Activated CD4-positive, alpha-beta T cell treated with anti-CD3 and anti-CD28 coated beads, Interleukin-2, amount 10 ng/mL, durations not matched to agents 24 days and 14 days (primary cell): ENCODE measurements around the gene OR10A3. TPM values are rescaled to one million over a fixed set of nuclear protein-coding genes. Genes with fewer than 3 reads are reported as not detected.

ENCODE experiments used
- DNase-seq: peaks from one replicate; pipeline ENCODE4 v3.0.0; 2022
- H3K27ac Mint-ChIP-seq: one replicate; pipeline ENCODE4 v1.8.0; 2022; ENCODE audit warnings: mild to moderate bottlenecking, mixed read lengths
- H3K27me3 Mint-ChIP-seq: one replicate; pipeline ENCODE4 v1.8.0; 2022; ENCODE audit warnings: mixed read lengths
- H3K36me3 Mint-ChIP-seq: one replicate; pipeline ENCODE4 v1.8.0; 2022; ENCODE audit warnings: low read depth, mild to moderate bottlenecking, mixed read lengths
- H3K4me1 Mint-ChIP-seq: one replicate; pipeline ENCODE4 v1.8.0; 2021; ENCODE audit warnings: mixed read lengths
- H3K4me3 Mint-ChIP-seq: one replicate; pipeline ENCODE4 v1.8.0; 2022; ENCODE audit warnings: mild to moderate bottlenecking, moderate library complexity, mixed read lengths
- H3K9me3 Mint-ChIP-seq: one replicate; pipeline ENCODE4 v1.8.0; 2021; ENCODE audit warnings: mixed read lengths
- intact Hi-C: fragments of 100-400 bp; cut with micrococcal nuclease; formaldehyde crosslinking; loops from one replicate; pipeline ENCODE4 v1.15.1; 2023
- total RNA-seq: library from RNA; stranded (reverse); gene quantifications from 2 replicates; pipeline ENCODE4 v1.2.3, GENCODE V29; 2022

OR10A3 gene
- total RNA-seq, 1 donor from 2014 or later, result not detected

- intact Hi-C loops, result no loop called here
- H3K27me3 Mint-ChIP-seq, result peaks cover 12% of the 10 kb centered on the region
- peak; percentile 42 for DNase-seq
- no peak overlapping the region for H3K4me3 Mint-ChIP-seq
- no peaks in the 10 kb centered on the region for H3K36me3 Mint-ChIP-seq
- H3K4me1 Mint-ChIP-seq, result no peaks in the 10 kb centered on the region
- H3K9me3 Mint-ChIP-seq, result no peaks in the 10 kb centered on the region
- no peak overlapping the region for H3K27ac Mint-ChIP-seq
Observed at GRCh38 chr11:7967097-7967496, 25.6 kb upstream of the OR10A3 start.

- Mint-ChIP-seq H3K4me3 (no peak within 1 kb of the TSS), H3K4me1 (no peaks in the 10 kb centered on the region), H3K27ac (no peak within 1 kb of the TSS), H3K36me3 (no peaks in the 10 kb centered on the region), H3K27me3 (peaks cover 10% of the 10 kb centered on the region), H3K9me3 (no peaks in the 10 kb centered on the region)
- peak; percentile 8 for DNase-seq
- intact Hi-C loops, result no loop called here
Observed at GRCh38 chr11:7965386-7965785, 23.9 kb upstream of the OR10A3 start, which contains the start of gene NLRP10. Gene NLRP10 (minus strand): TSS chr11:7965447. CDS start chr11:7963495, 1,952 bp downstream.

DNA sequence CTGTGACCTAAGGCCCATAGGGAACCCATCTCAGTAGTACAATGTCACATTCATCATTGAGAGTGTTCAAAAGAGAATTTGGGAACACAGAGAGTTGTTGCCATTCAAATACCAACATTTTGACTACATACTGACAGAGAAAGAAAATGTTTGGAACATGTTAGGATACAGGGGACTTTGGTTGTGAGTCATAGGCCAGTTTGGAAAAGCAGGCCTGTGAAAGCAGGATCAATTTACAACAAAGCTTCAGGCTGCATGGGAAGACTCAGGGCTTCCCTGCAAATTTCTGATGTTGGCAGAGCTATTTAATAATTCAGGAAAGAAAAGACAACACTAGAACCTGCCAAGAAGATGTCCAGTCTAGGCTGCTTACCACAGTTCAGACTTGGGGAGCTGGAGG, 23.4 kb upstream of the OR10A3 start:
- no peaks in the 10 kb centered on the region for H3K9me3 Mint-ChIP-seq
- H3K27ac Mint-ChIP-seq, result no peak overlapping the region
- H3K36me3 Mint-ChIP-seq, result no peaks in the 10 kb centered on the region
- intact Hi-C loops, result no loop called here
- DNase-seq, result no peak
- H3K4me1 Mint-ChIP-seq, result no peaks in the 10 kb centered on the region
- no peak overlapping the region for H3K4me3 Mint-ChIP-seq
- H3K27me3 Mint-ChIP-seq, result peaks cover 10% of the 10 kb centered on the region

DNA sequence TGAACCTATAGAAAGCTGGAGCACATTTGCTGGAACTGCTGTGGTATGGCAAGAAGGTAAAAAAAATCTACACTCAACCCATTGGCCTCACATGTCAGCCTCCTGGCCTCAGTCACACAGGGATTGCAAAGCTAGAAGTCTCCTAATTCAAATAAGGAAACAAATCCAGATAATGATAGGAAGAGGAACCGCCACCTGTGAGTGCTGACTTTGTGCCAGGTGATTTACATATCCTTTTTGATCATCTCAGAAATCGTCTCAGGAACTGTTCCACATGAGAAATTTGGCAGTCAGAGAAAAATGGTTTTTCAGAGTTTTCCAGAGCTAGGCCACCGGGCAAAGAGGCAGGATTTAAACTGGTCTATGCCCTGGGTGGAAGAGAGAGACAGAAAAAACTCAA, 22.8 kb upstream of the OR10A3 start:
- H3K4me1 Mint-ChIP-seq, result no peaks in the 10 kb centered on the region
- peaks cover 10% of the 10 kb centered on the region for H3K27me3 Mint-ChIP-seq
- no peak overlapping the region for H3K27ac Mint-ChIP-seq
- intact Hi-C loops, result no loop called here
- H3K36me3 Mint-ChIP-seq, result no peaks in the 10 kb centered on the region
- H3K9me3 Mint-ChIP-seq, result no peaks in the 10 kb centered on the region
- no peak for DNase-seq
- no peak overlapping the region for H3K4me3 Mint-ChIP-seq

GRCh38 chr11:7955191-7955590, 13.7 kb upstream of the OR10A3 start:
- no peak overlapping the region for H3K27ac Mint-ChIP-seq
- no peak for DNase-seq
- intact Hi-C loops, result no loop called here
- no peaks in the 10 kb centered on the region for H3K4me1 Mint-ChIP-seq
- no peaks in the 10 kb centered on the region for H3K9me3 Mint-ChIP-seq
- no peak overlapping the region for H3K4me3 Mint-ChIP-seq
- peaks cover 2% of the 10 kb centered on the region for H3K27me3 Mint-ChIP-seq
- no peaks in the 10 kb centered on the region for H3K36me3 Mint-ChIP-seq

DNA sequence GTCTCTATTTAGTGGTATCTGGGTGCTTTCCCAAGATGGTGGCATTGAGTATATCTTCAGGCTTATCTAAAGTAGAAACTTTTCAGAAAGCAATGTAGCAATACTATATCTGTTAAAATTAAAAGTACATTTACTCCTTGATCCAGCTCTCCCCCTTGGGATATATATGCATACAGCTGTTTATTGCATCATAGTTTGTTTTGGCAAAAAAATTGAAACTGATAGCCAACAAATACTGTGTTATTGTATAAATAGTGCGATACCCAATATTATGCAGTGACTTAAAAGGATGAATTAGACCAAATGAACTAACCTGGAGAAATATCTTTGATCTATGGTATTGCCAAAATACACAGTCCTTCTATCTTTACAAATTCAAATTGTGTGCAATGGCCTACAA, 8.4 kb upstream of the OR10A3 start:
- Mint-ChIP-seq H3K4me1 (no peaks in the 10 kb centered on the region), H3K9me3 (no peaks in the 10 kb centered on the region), H3K36me3 (no peaks in the 10 kb centered on the region), H3K4me3 (no peak overlapping the region), H3K27ac (no peak overlapping the region), H3K27me3 (peaks cover 5% of the 10 kb centered on the region)
- no peak for DNase-seq
- intact Hi-C loops, result no loop called here

DNA sequence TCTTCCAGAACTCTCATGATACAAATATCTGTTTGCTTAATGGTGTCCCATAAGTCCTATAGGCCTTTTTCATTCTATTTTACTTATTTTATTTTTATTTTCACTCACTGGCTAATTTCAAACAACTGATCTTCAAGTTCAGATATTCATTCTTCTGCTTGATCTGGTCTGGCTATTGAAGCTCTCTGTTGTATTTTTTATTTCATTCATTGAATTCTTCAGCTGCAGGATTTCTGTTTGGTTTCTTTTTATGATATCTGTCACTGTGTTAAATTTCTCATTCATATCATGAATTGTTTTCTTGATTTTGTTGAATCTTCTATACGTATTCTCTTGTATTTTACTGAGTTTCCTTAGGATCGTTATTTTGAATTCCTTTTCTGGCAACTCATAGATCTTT, 2.6 kb upstream of the OR10A3 start:
- Mint-ChIP-seq H3K36me3 (no peaks in the 10 kb centered on the region), H3K27me3 (peaks cover 8% of the 10 kb centered on the region), H3K9me3 (peaks cover 10% of the 10 kb centered on the region), H3K4me3 (no peak overlapping the region), H3K27ac (no peak overlapping the region), H3K4me1 (no peaks in the 10 kb centered on the region)
- intact Hi-C loops, result no loop called here
- DNase-seq, result no peak

DNA sequence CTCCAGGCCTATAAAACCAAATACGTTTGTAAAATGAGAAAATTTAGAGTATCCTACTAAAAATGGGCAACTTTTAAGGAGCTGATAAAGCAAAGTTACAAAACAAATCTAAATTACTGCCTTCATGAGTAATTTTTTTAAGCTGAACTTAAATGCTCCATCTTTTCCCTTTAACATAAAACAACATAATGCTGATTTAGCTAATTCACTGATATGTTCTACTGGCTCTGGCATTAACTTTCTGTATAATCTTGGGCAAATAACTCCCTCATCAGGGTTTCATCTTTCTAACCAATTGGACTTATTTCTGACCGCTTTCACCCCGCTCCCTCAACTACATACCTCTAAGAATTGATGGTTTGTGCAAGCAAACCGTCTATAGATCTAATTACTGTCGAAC, 362 bp downstream of the OR10A3 start:
- Mint-ChIP-seq H3K9me3 (peaks cover 10% of the 10 kb centered on the region), H3K27me3 (peaks cover 2% of the 10 kb centered on the region), H3K36me3 (no peaks in the 10 kb centered on the region), H3K4me1 (no peaks in the 10 kb centered on the region), H3K27ac (no peak overlapping the region), H3K4me3 (no peak overlapping the region)
- DNase-seq, result no peak
- intact Hi-C loops, result no loop called here

DNA sequence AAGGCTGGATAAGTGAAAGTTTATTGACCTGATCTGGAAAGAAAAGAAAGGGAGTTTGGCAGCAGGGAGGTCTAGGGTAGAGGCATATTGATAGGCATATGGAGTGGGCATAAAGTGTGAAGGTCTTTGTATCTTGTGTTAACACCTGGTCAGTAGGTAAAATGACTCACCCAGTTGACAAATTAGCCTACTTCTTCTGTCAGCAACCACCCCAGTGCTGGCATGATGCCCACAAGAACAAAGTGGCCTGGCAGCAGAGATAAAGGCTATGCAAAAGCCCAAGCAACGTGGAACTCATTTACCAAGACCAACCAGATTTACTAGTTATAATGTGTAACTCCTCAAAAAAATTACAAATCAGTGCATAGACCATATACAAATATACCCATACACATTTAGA, 4.9 kb downstream of the OR10A3 start:
- Mint-ChIP-seq H3K27ac (no peak overlapping the region), H3K4me3 (no peak overlapping the region), H3K9me3 (no peaks in the 10 kb centered on the region), H3K27me3 (peaks cover 2% of the 10 kb centered on the region), H3K36me3 (no peaks in the 10 kb centered on the region), H3K4me1 (no peaks in the 10 kb centered on the region)
- no peak for DNase-seq
- intact Hi-C loops, result no loop called here

DNA sequence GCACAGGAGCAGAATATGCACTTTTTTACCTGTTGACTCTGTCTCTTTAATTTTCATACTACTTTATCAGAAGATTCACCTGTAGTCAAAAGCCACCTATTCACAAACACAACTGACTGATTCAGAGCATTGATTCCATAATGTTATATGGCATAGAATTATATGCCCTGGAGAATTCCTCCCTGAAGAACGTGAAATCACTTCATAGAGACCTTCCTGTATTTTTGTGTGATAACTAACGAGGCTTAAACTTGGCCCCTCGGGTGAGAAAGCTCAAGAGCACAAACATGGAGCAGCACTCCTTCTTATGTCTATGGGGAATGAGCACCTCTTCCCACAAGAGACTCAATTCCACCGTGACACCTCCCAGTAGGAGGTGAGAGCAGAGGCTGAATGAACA, 10.3 kb downstream of the OR10A3 start, which contains the start of gene OR10A6:
OR10A6 (minus strand) TSS at position 101 of the 400 bp plus-strand sequence. CDS start 2,606 bp downstream, outside the sequence.
- H3K27ac Mint-ChIP-seq, result no peak within 1 kb of the TSS
- H3K9me3 Mint-ChIP-seq, result no peaks in the 10 kb centered on the region
- H3K27me3 Mint-ChIP-seq, result peaks cover 5% of the 10 kb centered on the region

GRCh38 chr11:7927635-7928034, 13.9 kb downstream of the OR10A3 start:
- Mint-ChIP-seq H3K4me1 (no peaks in the 10 kb centered on the region), H3K9me3 (no peaks in the 10 kb centered on the region), H3K36me3 (no peaks in the 10 kb centered on the region), H3K27me3 (peaks cover 8% of the 10 kb centered on the region), H3K4me3 (no peak overlapping the region), H3K27ac (no peak overlapping the region)
- intact Hi-C loops, result no loop called here
- DNase-seq, result no peak

More for the DNA sequence above, 10.3 kb downstream of the OR10A3 start, which contains the start of gene OR10A6:
- Mint-ChIP-seq H3K36me3 (no peaks in the 10 kb centered on the region), H3K4me1 (no peaks in the 10 kb centered on the region), H3K4me3 (no peak within 1 kb of the TSS)
- intact Hi-C loops, result no loop called here
- peak; percentile 34 for DNase-seq

GRCh38 chr11:7924536-7924935, 17.0 kb downstream of the OR10A3 start:
- Mint-ChIP-seq H3K27ac (no peak overlapping the region), H3K4me3 (no peak overlapping the region), H3K9me3 (no peaks in the 10 kb centered on the region), H3K4me1 (no peaks in the 10 kb centered on the region), H3K36me3 (no peaks in the 10 kb centered on the region), H3K27me3 (peaks cover 2% of the 10 kb centered on the region)
- no peak for DNase-seq
- intact Hi-C loops, result no loop called here

- Mint-ChIP-seq H3K4me3 (no peak overlapping the region), H3K9me3 (no peaks in the 10 kb centered on the region), H3K27ac (no peak overlapping the region), H3K27me3 (no peaks in the 10 kb centered on the region), H3K36me3 (no peaks in the 10 kb centered on the region), H3K4me1 (no peaks in the 10 kb centered on the region)
- DNase-seq, result no peak
- intact Hi-C loops, result no loop called here
Observed at GRCh38 chr11:7918141-7918540, 23.4 kb downstream of the OR10A3 start.

GRCh38 chr11:7911011-7911410, 30.5 kb downstream of the OR10A3 start:
- H3K4me1 Mint-ChIP-seq, result no peaks in the 10 kb centered on the region
- DNase-seq, result no peak
- peaks cover 18% of the 10 kb centered on the region for H3K27me3 Mint-ChIP-seq
- no peaks in the 10 kb centered on the region for H3K9me3 Mint-ChIP-seq
- intact Hi-C loops, result no loop called here
- H3K36me3 Mint-ChIP-seq, result no peaks in the 10 kb centered on the region
- no peak overlapping the region for H3K4me3 Mint-ChIP-seq
- H3K27ac Mint-ChIP-seq, result no peak overlapping the region

DNA sequence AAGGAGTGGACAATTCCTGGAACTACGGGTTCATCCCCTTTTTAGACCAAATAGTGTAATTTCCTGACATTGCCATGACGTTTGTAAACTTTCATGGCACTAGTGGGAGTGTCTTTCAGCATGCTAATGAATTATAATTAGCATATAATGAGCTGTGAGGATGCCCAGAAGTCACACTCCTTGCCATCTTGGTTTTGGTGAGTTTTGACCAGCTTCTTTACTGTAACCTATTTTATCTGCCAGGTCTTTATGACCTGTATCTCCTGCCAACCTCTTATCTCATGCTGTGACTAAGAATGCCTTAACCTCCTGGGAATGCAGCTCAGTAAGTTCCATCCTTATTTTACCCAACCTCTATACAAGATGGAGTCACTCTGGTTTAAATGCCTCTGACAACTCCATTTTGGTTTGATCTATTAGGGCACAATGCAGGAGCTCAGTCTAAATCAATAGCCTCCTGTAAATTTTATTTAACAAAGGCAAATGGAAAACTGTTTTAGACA, 31.2 kb downstream of the OR10A3 start:
- H3K4me1 Mint-ChIP-seq, result no peaks in the 10 kb centered on the region
- H3K9me3 Mint-ChIP-seq, result no peaks in the 10 kb centered on the region
- no peak overlapping the region for H3K4me3 Mint-ChIP-seq
- no peak overlapping the region for H3K27ac Mint-ChIP-seq
- peaks cover 23% of the 10 kb centered on the region for H3K27me3 Mint-ChIP-seq
- H3K36me3 Mint-ChIP-seq, result no peaks in the 10 kb centered on the region
- DNase-seq, result no peak
- intact Hi-C loops, result no loop called here
